WTC11 (cell line): Measurements from ENCODE around the gene ELMO1. TPM values are rescaled to one million over a fixed set of nuclear protein-coding genes. Genes with fewer than 3 reads are reported as not detected.

Experiments used
- ATAC-seq: fragments of 200-7000 bp; cut with Tn5 transposase; 2 replicates; pipeline ENCODE4 v1.10.0; 2021; ENCODE audit warnings: mild to moderate bottlenecking, moderate library complexity
- CTCF ChIA-PET: fragments of 300-600 bp; sonication (Branson Sonifier 250); formaldehyde crosslinking; loops from one replicate; lab custom pipeline; 2021; ENCODE audit warnings: antibody characterized with exemption; lab: Charles Lee
- POLR2A ChIA-PET: fragments of 350-600 bp; sonication (Branson Sonifier 250); formaldehyde crosslinking; loops from one replicate; lab custom pipeline; 2021; ENCODE audit warnings: antibody characterized with exemption; lab: Charles Lee
- DNase-seq: peaks from one replicate; pipeline ENCODE4 v3.0.0; 2021; ENCODE audit warnings: low spot score
- H3K27ac Mint-ChIP-seq: 2 replicates; pipeline ENCODE4 v1.8.0; 2021; ENCODE audit warnings: mixed read lengths
- H3K27me3 Mint-ChIP-seq: 2 replicates; pipeline ENCODE4 v1.8.0; 2021; ENCODE audit warnings: low read depth, mild to moderate bottlenecking, moderate library complexity, mixed read lengths
- H3K36me3 Mint-ChIP-seq: 2 replicates; pipeline ENCODE4 v1.8.0; 2021; ENCODE audit warnings: mixed read lengths
- H3K4me1 Mint-ChIP-seq: 2 replicates; pipeline ENCODE4 v1.8.0; 2022; ENCODE audit warnings: mixed read lengths
- H3K4me3 Mint-ChIP-seq: 2 replicates; pipeline ENCODE4 v1.8.0; 2021; ENCODE audit warnings: mild to moderate bottlenecking, moderate library complexity, mixed read lengths
- H3K9me3 Mint-ChIP-seq: 2 replicates; pipeline ENCODE4 v1.8.0; 2021; ENCODE audit warnings: mixed read lengths
- ATF2 ChIP-seq: sonication (generic); formaldehyde crosslinking; IDR thresholded peaks from 2 replicates; pipeline ENCODE4 v1.8.1; 2022; ENCODE audit warnings: low read depth, missing genetic modification reagents, borderline replicate concordance
- EMX1 ChIP-seq: fragments of 250-450 bp; sonication (Bioruptor Pico); IDR thresholded peaks from 2 replicates; pipeline ENCODE4 v1.8.0; 2021; ENCODE audit warnings: mild to moderate bottlenecking
- ERG ChIP-seq: fragments of 250-450 bp; sonication (Bioruptor Pico); IDR thresholded peaks from 2 replicates; pipeline ENCODE4 v1.8.0; 2021; ENCODE audit warnings: mild to moderate bottlenecking
- GABPB1 ChIP-seq: sonication (generic); formaldehyde crosslinking; IDR thresholded peaks from 2 replicates; pipeline ENCODE4 v1.8.1; 2023; ENCODE audit warnings: mild to moderate bottlenecking, missing genetic modification reagents
- GRHL2 ChIP-seq: fragments of 250-450 bp; sonication (Bioruptor Pico); IDR thresholded peaks from 2 replicates; pipeline ENCODE4 v1.8.0; 2022; ENCODE audit warnings: mild to moderate bottlenecking, moderate library complexity; ENCODE audit not compliant: insufficient replicate concordance, severe bottlenecking
- IRF2 ChIP-seq: sonication (generic); formaldehyde crosslinking; IDR thresholded peaks from 2 replicates; pipeline ENCODE4 v1.8.0; 2022; ENCODE audit warnings: low read depth, missing genetic modification reagents, borderline replicate concordance
- JAZF1 ChIP-seq: fragments of 250-450 bp; sonication (Bioruptor Pico); IDR thresholded peaks from 2 replicates; pipeline ENCODE4 v1.9.0; 2021; ENCODE audit warnings: moderate library complexity, mild to moderate bottlenecking, inconsistent platforms
- NFE2L1 ChIP-seq: sonication (generic); formaldehyde crosslinking; IDR thresholded peaks from 2 replicates; pipeline ENCODE4 v1.8.1; 2023; ENCODE audit warnings: missing genetic modification reagents
- NR1H2 ChIP-seq: sonication (generic); formaldehyde crosslinking; IDR thresholded peaks from 2 replicates; pipeline ENCODE4 v1.9.0; 2021; ENCODE audit warnings: mild to moderate bottlenecking, moderate library complexity, missing genetic modification reagents
- PRRX2 ChIP-seq: fragments of 250-450 bp; sonication (Bioruptor Pico); IDR thresholded peaks from 2 replicates; pipeline ENCODE4 v1.8.0; 2021; ENCODE audit warnings: mild to moderate bottlenecking
- SOX15 ChIP-seq: fragments of 250-450 bp; sonication (Bioruptor Pico); IDR thresholded peaks from 2 replicates; pipeline ENCODE4 v1.9.0; 2021; ENCODE audit warnings: mild to moderate bottlenecking
- ZNF138 ChIP-seq: sonication (generic); formaldehyde crosslinking; conservative IDR thresholded peaks from 2 replicates; pipeline ENCODE4 v1.8.1; 2022; ENCODE audit warnings: mild to moderate bottlenecking, moderate library complexity, missing genetic modification reagents
- ZNF263 ChIP-seq: sonication (generic); formaldehyde crosslinking; IDR thresholded peaks from 2 replicates; pipeline ENCODE4 v1.8.1; 2022; ENCODE audit warnings: low read depth, mild to moderate bottlenecking, moderate library complexity, missing genetic modification reagents
- ZNF281 ChIP-seq: sonication (generic); formaldehyde crosslinking; IDR thresholded peaks from 2 replicates; pipeline ENCODE4 v1.8.0; 2023; ENCODE audit warnings: mild to moderate bottlenecking, missing genetic modification reagents
- ZNF416 ChIP-seq: fragments of 250-450 bp; sonication (Bioruptor Pico); IDR thresholded peaks from 2 replicates; pipeline ENCODE4 v1.9.0; 2021; ENCODE audit warnings: mild to moderate bottlenecking, inconsistent platforms
- ZNF425 ChIP-seq: fragments of 250-450 bp; sonication (Bioruptor Pico); conservative IDR thresholded peaks from 2 replicates; pipeline ENCODE4 v1.9.0; 2021; ENCODE audit warnings: mild to moderate bottlenecking
- total RNA-seq: library from RNA; stranded (reverse); gene quantifications from 3 replicates; pipeline ENCODE4 v1.2.3, GENCODE V29; 2021

The ELMO1 gene
- total RNA-seq, 1 experiment from 2014 or later: 19.4 TPM

GRCh38 chr7:36863901-36864701 lies 584.6 kb downstream of the ELMO1 start:
- POLR2A ChIA-PET: no interaction called here
- no peak for ATAC-seq
- TF ChIP-seq GABPB1 (CRISPR knock-in tag): peak; percentile 78
- no peak for TF ChIP-seq IRF2

GRCh38 chr7:36862771-36863261 lies 585.8 kb downstream of the ELMO1 start:
- no peak for ATAC-seq
- TF ChIP-seq PRRX2 (CRISPR knock-in tag) (no peak), GRHL2 (no peak), ERG (no peak), JAZF1 (CRISPR knock-in tag) (no peak)
- H3K4me1 Mint-ChIP-seq: peaks cover 4% of the 10 kb centered on the region; the same call in 1 of the 2 replicates
- no peak overlapping the region for H3K4me3 Mint-ChIP-seq
- H3K36me3 Mint-ChIP-seq: no peaks in the 10 kb centered on the region
- CTCF ChIA-PET: no interaction called here
- no peak overlapping the region for H3K27ac Mint-ChIP-seq
- POLR2A ChIA-PET: no interaction called here
- H3K27me3 Mint-ChIP-seq: no peaks in the 10 kb centered on the region
- no peak for DNase-seq
- H3K9me3 Mint-ChIP-seq: no peaks in the 10 kb centered on the region

More at GRCh38 chr7:36863901-36864701, 584.6 kb downstream of the ELMO1 start:
- H3K4me3 Mint-ChIP-seq: no peak overlapping the region
- H3K9me3 Mint-ChIP-seq: no peaks in the 10 kb centered on the region
- H3K36me3 Mint-ChIP-seq: no peaks in the 10 kb centered on the region
- CTCF ChIA-PET: no interaction called here
- no peak overlapping the region for H3K27ac Mint-ChIP-seq
- no peak for DNase-seq
- no peaks in the 10 kb centered on the region for H3K27me3 Mint-ChIP-seq
- peaks cover 10% of the 10 kb centered on the region for H3K4me1 Mint-ChIP-seq

GRCh38 chr7:36861656-36862055 lies 587.0 kb downstream of the ELMO1 start:
- H3K4me3 Mint-ChIP-seq: no peak overlapping the region
- H3K9me3 Mint-ChIP-seq: no peaks in the 10 kb centered on the region
- no peak for TF ChIP-seq ZNF416 (CRISPR knock-in tag)
- TF ChIP-seq ZNF281 (CRISPR knock-in tag): no peak
- no peak for TF ChIP-seq SOX15 (CRISPR knock-in tag)
- TF ChIP-seq GABPB1 (CRISPR knock-in tag): no peak
- TF ChIP-seq EMX1 (CRISPR knock-in tag): no peak
- no peak for TF ChIP-seq NR1H2 (CRISPR knock-in tag)
- no peak for TF ChIP-seq ATF2
- DNase-seq (no peak), ATAC-seq (no peak)
- H3K27me3 Mint-ChIP-seq: no peaks in the 10 kb centered on the region
- H3K27ac Mint-ChIP-seq: no peak overlapping the region
- CTCF ChIA-PET: no interaction called here
- no peaks in the 10 kb centered on the region for H3K36me3 Mint-ChIP-seq
- POLR2A ChIA-PET: no interaction called here
- H3K4me1 Mint-ChIP-seq: peaks cover 4% of the 10 kb centered on the region; the same call in 1 of the 2 replicates

- Mint-ChIP-seq H3K27me3 (no peaks in the 10 kb centered on the region), H3K27ac (no peak overlapping the region), H3K4me3 (no peak overlapping the region), H3K36me3 (no peaks in the 10 kb centered on the region), H3K4me1 (peaks cover 4% of the 10 kb centered on the region; the same call in 1 of the 2 replicates), H3K9me3 (no peaks in the 10 kb centered on the region)
- DNase-seq: no peak
- ATAC-seq: no peak
- CTCF ChIA-PET: no interaction called here
- no peak for TF ChIP-seq IRF2
- TF ChIP-seq ZNF425: no peak
- TF ChIP-seq NFE2L1 (CRISPR knock-in tag): no peak
- no peak for TF ChIP-seq ATF2
- TF ChIP-seq ZNF416 (CRISPR knock-in tag): no peak
- no peak for TF ChIP-seq ZNF138 (CRISPR knock-in tag)
- no peak for TF ChIP-seq ZNF263 (CRISPR knock-in tag)
- no peak for TF ChIP-seq PRRX2 (CRISPR knock-in tag)
- POLR2A ChIA-PET: no interaction called here
Observed at GRCh38 chr7:36860681-36861080, 588.0 kb downstream of the ELMO1 start.
